ENCODE data around the gene RETSAT. TPM values are rescaled to one million over a fixed set of nuclear protein-coding genes. Genes with fewer than 3 reads are reported as not detected.

RETSAT gene
- total RNA-seq, 1 donor from 2014 or later: 20.6 TPM

GRCh38 chr2:85327822-85328617 is 26.3 kb downstream of the RETSAT start, which contains the start of gene TGOLN2:
TSS of gene TGOLN2 (minus strand) at chr2:85327989. CDS start at chr2:85327962, 27 bp downstream.
- intact Hi-C loops (cut with DNase I): loop anchor here (1.0 kb wide), 1 partner anchor 26 kb away; the partner anchor contains the start of genes ELMOD3 and RETSAT
- H3K27ac ChIP-seq: peak within 1 kb of the TSS; percentile 96 to 99
- H3K4me1 ChIP-seq: peaks cover 12 to 36% of the 10 kb centered on the region in 2 donors

DNA sequence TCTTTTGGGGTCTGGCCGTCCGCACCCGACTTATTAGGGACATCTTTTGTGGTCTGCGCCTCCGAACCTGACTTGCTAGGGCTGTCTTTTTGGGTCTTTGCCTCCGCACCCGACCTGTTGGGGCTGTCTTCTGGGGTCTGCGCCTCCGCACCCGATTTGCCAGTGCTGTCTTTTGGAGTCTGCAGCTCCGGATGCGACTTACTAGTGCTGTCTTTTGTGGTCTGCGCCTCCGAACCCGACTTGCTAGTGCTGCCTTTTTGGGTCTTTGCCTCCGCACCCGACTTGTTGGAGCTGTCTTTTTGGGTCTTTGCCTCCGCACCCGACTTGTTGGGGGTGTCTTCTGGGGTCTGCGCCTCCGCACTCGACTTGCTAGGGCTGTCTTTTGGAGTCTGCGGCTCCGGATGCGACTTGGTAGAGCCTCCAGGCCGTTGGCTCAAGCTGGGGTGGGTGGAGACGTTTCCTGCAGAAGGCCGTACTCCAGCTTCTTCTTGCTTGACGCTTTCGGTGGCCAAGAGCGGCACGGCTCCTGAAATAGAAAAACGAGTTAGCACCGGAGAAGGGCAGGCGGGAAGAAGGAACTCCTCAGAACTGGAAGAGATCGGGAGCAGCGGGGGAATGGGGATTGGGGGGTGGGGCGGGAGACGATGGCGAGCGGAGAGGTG is 27.0 kb downstream of the RETSAT start:
- TF ChIP-seq, protein P1, sequence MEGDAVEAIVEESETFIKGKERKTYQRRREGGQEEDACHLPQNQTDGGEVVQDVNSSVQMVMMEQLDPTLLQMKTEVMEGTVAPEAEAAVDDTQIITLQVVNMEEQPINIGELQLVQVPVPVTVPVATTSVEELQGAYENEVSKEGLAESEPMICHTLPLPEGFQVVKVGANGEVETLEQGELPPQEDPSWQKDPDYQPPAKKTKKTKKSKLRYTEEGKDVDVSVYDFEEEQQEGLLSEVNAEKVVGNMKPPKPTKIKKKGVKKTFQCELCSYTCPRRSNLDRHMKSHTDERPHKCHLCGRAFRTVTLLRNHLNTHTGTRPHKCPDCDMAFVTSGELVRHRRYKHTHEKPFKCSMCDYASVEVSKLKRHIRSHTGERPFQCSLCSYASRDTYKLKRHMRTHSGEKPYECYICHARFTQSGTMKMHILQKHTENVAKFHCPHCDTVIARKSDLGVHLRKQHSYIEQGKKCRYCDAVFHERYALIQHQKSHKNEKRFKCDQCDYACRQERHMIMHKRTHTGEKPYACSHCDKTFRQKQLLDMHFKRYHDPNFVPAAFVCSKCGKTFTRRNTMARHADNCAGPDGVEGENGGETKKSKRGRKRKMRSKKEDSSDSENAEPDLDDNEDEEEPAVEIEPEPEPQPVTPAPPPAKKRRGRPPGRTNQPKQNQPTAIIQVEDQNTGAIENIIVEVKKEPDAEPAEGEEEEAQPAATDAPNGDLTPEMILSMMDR (IDR thresholded peaks at IDR 0.05): no peak
- H3K4me1 ChIP-seq: peaks cover 12 to 42% of the 10 kb centered on the region in 2 donors
- H3K27ac ChIP-seq: peak overlapping the region; percentile 96 to 99
- peak overlapping the region; percentile 79 to 83 for H3K4me3 ChIP-seq
- peak in 1 of 2 donors; percentile 78 for DNase-seq (ENCODE audit: low spot score in 2 of 2)
- intact Hi-C loops (cut with DNase I): no loop called here
- no peaks in the 10 kb centered on the region for H3K27me3 ChIP-seq
- peaks cover 29 to 32% of the 10 kb centered on the region in 2 donors for H3K36me3 ChIP-seq
- H3K9me3 ChIP-seq: no peaks in the 10 kb centered on the region

More at GRCh38 chr2:85327822-85328617, 26.3 kb downstream of the RETSAT start, which contains the start of gene TGOLN2:
- peak within 1 kb of the TSS; percentile 79 to 83 for H3K4me3 ChIP-seq
- H3K36me3 ChIP-seq: peaks cover 21 to 25% of the 10 kb centered on the region in 2 donors
- TF ChIP-seq, protein P1 (IDR thresholded peaks at IDR 0.05): peak in 2 of 3 experiments; percentile 11 to 12
- peak; percentile 50 to 95 for DNase-seq (ENCODE audit: low spot score in 2 of 2)
- H3K27me3 ChIP-seq: no peaks in the 10 kb centered on the region
- H3K9me3 ChIP-seq: no peaks in the 10 kb centered on the region

- no peak for DNase-seq (ENCODE audit: low spot score in 2 of 2)
- no peaks in the 10 kb centered on the region for H3K27me3 ChIP-seq
- intact Hi-C loops (cut with DNase I): no loop called here
- TF ChIP-seq, protein P1 (IDR thresholded peaks at IDR 0.05): no peak
- peaks cover 12 to 48% of the 10 kb centered on the region in 2 donors for H3K4me1 ChIP-seq
- H3K27ac ChIP-seq: peak overlapping the region; percentile 96 to 99
- H3K9me3 ChIP-seq: no peaks in the 10 kb centered on the region
- peaks cover 31 to 37% of the 10 kb centered on the region in 2 donors for H3K36me3 ChIP-seq
- H3K4me3 ChIP-seq: peak overlapping the region; percentile 79 to 83
Measured at GRCh38 chr2:85326406-85327159, 27.7 kb downstream of the RETSAT start.

DNA sequence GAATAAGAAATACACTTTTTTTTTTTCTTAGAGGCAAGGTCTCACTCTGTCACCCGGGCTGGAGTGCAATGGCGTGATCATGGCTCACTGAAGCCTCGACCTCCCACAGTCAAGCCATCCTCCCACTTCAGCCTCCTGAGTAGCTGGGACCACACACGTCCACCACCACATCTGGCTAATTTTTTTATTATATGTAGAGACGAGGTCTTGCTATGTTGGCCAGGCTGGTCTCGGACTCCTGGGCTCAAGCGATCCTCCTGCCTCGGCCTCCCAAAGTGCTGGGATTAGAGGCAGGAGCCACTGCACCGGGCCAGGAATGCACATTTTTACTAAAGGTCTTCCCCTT is 28.9 kb downstream of the RETSAT start:
- intact Hi-C loops (cut with DNase I): no loop called here
- TF ChIP-seq, protein P1 (IDR thresholded peaks at IDR 0.05): no peak
- Histone ChIP-seq H3K9me3 (no peaks in the 10 kb centered on the region), H3K4me1 (peaks cover 12 to 48% of the 10 kb centered on the region in 2 donors), H3K4me3 (peak overlapping the region; percentile 79 to 83), H3K36me3 (peaks cover 36 to 47% of the 10 kb centered on the region in 2 donors), H3K27me3 (no peaks in the 10 kb centered on the region), H3K27ac (no peak overlapping the region)
- no peak for DNase-seq (ENCODE audit: low spot score in 2 of 2)

All from ascending aorta (tissue), 2 donors.